ENCODE results near the gene STK24.

STK24 gene

GRCh38 chr13:98530217-98530616, 46.7 kb downstream of the STK24 start:
- no peak for DNase-seq

GRCh38 chr13:98529171-98529570, 47.7 kb downstream of the STK24 start:
- no peak for DNase-seq

GRCh38 chr13:98528663-98529064, 48.2 kb downstream of the STK24 start:
- no peak for DNase-seq

- no peak for DNase-seq
Observed at GRCh38 chr13:98527526-98527925, 49.4 kb downstream of the STK24 start.

- no peak for DNase-seq
Observed at GRCh38 chr13:98526182-98526512, 50.8 kb downstream of the STK24 start.

- peak; percentile 28 to 55 (median 40) for DNase-seq
Observed at GRCh38 chr13:98525456-98526181, 51.3 kb downstream of the STK24 start.

GRCh38 chr13:98524793-98525192, 52.1 kb downstream of the STK24 start:
- DNase-seq: no peak

- DNase-seq: no peak
Observed at GRCh38 chr13:98524391-98524790, 52.5 kb downstream of the STK24 start.

GRCh38 chr13:98523455-98524102, 53.3 kb downstream of the STK24 start:
- peak in 2 of 4 experiments; percentile 19 to 23 for DNase-seq

- DNase-seq: peak in 3 of 4 experiments; percentile 23 to 42 (median 29)
Observed at GRCh38 chr13:98522371-98522770, 54.5 kb downstream of the STK24 start.

GRCh38 chr13:98521461-98522247, 55.3 kb downstream of the STK24 start:
- no peak for DNase-seq

- no peak for DNase-seq
Observed at GRCh38 chr13:98520674-98521449, 56.0 kb downstream of the STK24 start.

- DNase-seq: no peak
Observed at GRCh38 chr13:98519976-98520375, 56.9 kb downstream of the STK24 start.

- DNase-seq: peak in 1 of 4 experiments; percentile 12
Observed at GRCh38 chr13:98517576-98518310, 59.2 kb downstream of the STK24 start.

GRCh38 chr13:98515818-98516465, 61.0 kb downstream of the STK24 start:
- DNase-seq: no peak

- no peak for DNase-seq
Observed at GRCh38 chr13:98514288-98514687, 62.6 kb downstream of the STK24 start.

GRCh38 chr13:98513837-98514236, 63.1 kb downstream of the STK24 start:
- no peak for DNase-seq

- DNase-seq: no peak
Observed at GRCh38 chr13:98512774-98513665, 63.9 kb downstream of the STK24 start.

- no peak for DNase-seq
Observed at GRCh38 chr13:98511435-98511834, 65.5 kb downstream of the STK24 start.

- DNase-seq: no peak
Observed at GRCh38 chr13:98510156-98510509, 66.8 kb downstream of the STK24 start.

All from suppressor macrophage (primary cell).